GM18498 (cell line): ENCODE results near the gene KCNH2.

Experiments
- ATAC-seq: cut with Tn5 transposase; IDR thresholded peaks from one replicate; pipeline ENCODE4 v1.9.1; 2021; ENCODE audit warnings: mild to moderate bottlenecking, moderate library complexity; ENCODE audit not compliant: unreplicated experiment

KCNH2 gene

DNA sequence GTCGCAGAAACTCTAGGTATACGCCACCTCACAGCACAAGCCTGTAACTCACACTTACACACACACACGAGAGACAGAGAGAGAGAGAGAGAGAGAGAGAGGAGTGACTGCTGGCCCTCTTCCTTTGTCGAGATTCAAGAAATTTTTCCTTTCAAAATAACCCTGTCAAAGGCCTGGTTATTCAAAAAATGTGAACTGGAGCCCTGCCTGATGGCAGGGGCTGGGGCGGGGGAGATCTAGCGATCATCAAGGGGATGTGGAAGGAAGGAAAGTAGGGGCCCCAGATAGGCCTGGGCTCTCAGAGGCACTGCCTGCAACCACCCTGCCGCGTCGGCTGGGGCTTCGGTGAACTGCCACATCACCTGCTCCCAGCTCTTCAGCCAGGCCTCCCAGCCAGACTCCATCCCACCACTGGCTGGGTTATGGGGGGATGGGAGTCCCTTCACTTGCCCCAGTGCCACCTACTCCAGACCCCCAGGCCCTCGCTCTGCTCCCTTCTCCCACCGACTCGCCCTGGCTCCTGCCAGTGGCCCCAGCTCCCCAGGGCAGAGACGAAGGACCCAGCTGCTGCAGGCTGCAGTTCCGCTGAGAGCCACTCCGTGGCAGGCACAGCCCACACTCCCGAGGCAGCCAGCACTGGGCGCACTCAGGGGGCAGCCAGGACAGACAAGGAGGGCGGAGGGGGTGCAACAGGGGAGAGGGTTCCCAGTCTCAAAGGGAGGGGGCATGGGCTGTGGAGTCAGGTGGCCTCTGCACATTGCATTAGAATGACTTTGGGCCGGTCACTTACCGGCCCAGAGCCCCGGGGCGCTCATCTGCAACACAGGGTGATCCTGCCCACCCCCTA lies 15.3 kb downstream of the KCNH2 start:
- peak; percentile 88 for ATAC-seq

DNA sequence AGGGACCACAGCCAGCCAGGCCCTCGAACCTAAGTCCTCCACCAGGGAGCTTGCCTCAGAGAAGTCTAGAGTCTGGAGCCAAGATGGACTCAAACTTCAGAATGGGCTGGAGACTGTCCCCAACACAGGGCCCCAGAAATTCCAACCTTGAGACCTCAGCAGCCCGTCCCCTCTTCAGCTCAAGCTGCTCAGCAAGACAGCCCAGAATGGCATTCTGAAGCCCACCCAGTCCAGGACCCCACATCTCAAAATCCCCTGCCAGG lies 15.9 kb downstream of the KCNH2 start:
- no peak for ATAC-seq

DNA sequence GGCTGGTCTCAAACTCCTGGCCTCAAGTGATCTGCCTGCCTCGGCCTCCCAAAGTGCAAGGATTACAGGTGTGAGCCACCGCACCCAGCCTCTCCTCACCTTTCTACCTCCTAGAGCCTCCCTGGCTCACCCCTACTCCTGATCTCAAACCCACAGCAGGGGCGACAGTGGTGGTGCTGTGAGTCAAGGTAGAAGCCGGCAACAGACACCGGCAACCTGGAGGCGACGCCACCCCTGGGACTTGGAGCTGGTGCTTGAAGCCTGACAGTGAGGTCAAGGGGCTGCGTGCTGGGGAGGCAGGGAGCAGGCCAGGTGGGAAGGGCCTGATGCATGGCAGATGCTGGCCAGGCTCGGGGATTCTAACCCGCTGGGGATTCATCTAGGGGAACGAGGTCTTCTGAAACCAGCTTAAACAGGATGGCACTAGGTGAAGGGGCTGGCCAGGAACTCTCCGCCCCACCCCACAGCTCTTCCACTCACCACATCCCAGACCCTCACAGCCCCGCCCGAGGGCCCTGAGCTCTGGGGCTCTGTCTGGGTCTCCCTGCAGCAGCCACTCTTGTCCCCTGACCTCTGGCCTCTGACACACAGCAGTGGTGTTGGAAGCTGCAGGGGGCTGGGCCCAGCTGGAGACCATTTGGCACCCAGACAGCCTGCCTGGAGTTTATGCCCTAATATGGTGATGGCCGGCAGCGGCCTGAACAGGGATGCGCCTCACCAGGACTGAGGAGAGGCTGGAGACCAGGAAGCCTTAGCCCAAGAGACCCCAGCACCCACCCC lies 16.4 kb downstream of the KCNH2 start:
- no peak for ATAC-seq

- ATAC-seq, result no peak
These were observed 18.1 kb downstream of the KCNH2 start for GRCh38 chr7:150959739-150960734.

GRCh38 chr7:150959081-150959480 lies 19.0 kb downstream of the KCNH2 start:
- no peak for ATAC-seq

DNA sequence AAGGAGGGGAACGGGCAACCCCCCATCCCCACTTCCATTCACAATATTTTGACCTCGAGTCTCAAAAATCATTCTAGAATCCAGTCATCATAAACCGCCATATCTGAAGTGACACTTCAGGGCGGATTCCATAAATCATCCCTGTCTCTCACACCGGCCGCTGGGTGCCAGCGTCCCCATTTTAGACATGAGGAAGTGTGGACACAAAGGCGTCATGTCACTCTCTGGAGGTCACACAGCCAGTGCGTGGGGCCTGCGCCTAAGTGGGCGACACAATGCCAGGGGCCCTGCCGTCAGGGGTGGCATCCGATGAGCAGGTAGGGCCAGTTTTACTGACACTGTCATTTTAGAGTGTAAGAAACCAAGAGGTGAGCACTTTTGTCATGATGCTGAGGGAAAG lies 19.5 kb downstream of the KCNH2 start:
- ATAC-seq, result no peak

- no peak for ATAC-seq
These were observed 20.0 kb downstream of the KCNH2 start for GRCh38 chr7:150958062-150958552.

- ATAC-seq, result no peak
These were observed 20.7 kb downstream of the KCNH2 start for GRCh38 chr7:150957133-150958020.

- no peak for ATAC-seq
These were observed 21.6 kb downstream of the KCNH2 start for GRCh38 chr7:150956395-150957132.

GRCh38 chr7:150955519-150956394 lies 22.4 kb downstream of the KCNH2 start:
- ATAC-seq, result no peak

- no peak for ATAC-seq
These were observed 23.1 kb downstream of the KCNH2 start for GRCh38 chr7:150954986-150955518.

GRCh38 chr7:150954201-150954985 lies 23.7 kb downstream of the KCNH2 start:
- no peak for ATAC-seq

GRCh38 chr7:150953061-150953997 lies 24.8 kb downstream of the KCNH2 start:
- ATAC-seq, result no peak

DNA sequence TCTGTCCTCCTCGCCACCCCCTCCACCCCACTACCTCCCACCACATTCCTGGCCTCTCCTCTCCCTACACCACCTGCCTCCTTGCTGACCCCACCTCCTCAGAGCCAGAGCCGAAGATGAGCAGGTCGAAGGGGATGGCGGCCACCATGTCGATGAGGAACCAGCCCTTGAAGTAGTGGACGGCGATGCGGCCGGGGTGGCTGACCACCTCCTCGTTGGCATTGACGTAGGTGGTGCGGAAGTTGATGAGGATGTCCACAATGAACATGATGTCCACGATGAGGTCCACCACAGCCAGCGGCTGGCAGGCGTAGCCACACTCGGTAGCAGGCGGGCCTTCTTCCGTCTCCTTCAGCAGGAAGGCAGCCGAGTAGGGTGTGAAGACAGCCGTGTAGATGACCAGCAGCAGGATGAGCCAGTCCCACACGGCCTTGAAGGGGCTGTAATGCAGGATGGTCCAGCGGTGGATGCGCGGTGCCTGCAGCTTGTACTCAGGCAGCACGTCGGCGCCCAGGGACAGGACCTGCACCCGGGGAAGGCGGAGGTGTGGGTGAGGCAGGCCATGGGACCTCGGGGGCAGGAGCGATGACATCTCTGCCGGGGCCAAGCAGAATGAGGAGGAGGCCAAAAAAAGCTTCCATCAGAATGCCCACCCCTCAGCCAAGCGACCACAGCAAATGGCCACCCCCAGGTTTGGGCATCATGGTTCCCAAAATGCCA lies 25.6 kb downstream of the KCNH2 start:
- no peak for ATAC-seq

DNA sequence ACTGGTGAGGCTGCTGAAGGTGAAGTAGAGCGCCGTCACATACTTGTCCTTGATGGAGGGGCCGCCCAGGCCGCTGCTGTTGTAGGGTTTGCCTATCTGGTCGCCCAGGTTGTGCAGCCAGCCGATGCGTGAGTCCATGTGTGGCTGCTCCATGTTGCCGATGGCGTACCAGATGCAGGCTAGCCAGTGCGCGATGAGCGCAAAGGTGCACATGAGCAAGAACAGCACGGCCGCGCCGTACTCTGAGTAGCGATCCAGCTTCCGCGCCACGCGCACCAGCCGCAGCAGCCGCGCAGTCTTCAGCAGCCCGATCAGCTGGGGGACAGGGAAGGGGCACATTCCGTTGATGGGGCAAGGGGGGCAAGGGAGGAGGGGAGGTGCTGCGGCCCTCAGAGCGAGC lies 26.6 kb downstream of the KCNH2 start:
- ATAC-seq, result no peak

GRCh38 chr7:150951181-150951520 lies 27.0 kb downstream of the KCNH2 start:
- ATAC-seq, result no peak
